ENCODE results near the gene EYS. TPM values are rescaled to one million over a fixed set of nuclear protein-coding genes. Genes with fewer than 3 reads are reported as not detected.

EYS gene
- total and polyA plus RNA-seq, 9 of the 15 experiments (the other 6 are each of a cell fraction or from before 2014, with no cell fraction given), result 0.03 to 0.36 (median 0.10) TPM; not detected in 2

- no peak for ATAC-seq
- Histone ChIP-seq H2AFZ (ENCODE audit: low read depth, low read length) (no peak overlapping the region), H3K9me3 (replicated peaks; ENCODE audit: control insufficient read depth, insufficient read depth, low read depth, low read length) (no peaks in the 10 kb centered on the region), H3K4me3 (no peak overlapping the region), H3K36me3 (ENCODE audit: control insufficient read depth, insufficient read depth, low read length) (no peaks in the 10 kb centered on the region), H3K4me1 (replicated peaks in 1 of 2; ENCODE audit: control insufficient read depth in 2 of 2, insufficient read depth in 2 of 2, low read length in 2 of 2) (no peaks in the 10 kb centered on the region), H3K9ac (ENCODE audit: insufficient read depth in 1 of 2, low read depth in 2 of 2, low read length in 2 of 2) (no peak overlapping the region), H3K9me1 (ENCODE audit: control insufficient read depth, insufficient read depth, low read length) (no peaks in the 10 kb centered on the region), H3K4me2 (ENCODE audit: insufficient read depth, low read length) (no peak overlapping the region), H3K27me3 (ENCODE audit: control insufficient read depth in 2 of 2, insufficient read depth in 2 of 2, low read length in 2 of 2) (no peaks in the 10 kb centered on the region), H3K27ac (ENCODE audit: extremely low read depth, low read depth, low read length) (no peak overlapping the region), H3K79me2 (ENCODE audit: control insufficient read depth, insufficient read depth, low read length) (no peaks in the 10 kb centered on the region), H4K20me1 (replicated peaks; ENCODE audit: control insufficient read depth, insufficient read depth, low read length) (no peaks in the 10 kb centered on the region)
- ChIA-PET CTCF (ENCODE audit: low intra/inter-chr PET ratio) (no interaction called here), POLR2A (no interaction called here)
- FAIRE-seq, result no peak
- intact Hi-C loops (cut with micrococcal nuclease) (loop anchor here (10.0 kb wide), 1 partner anchor 445 kb away; no protein-coding TSS in a partner anchor), in situ Hi-C loops (cut with MboI) (no loop called here)
- no TSS peak for BruUV-seq (replicated peaks)
- WGBS (ENCODE audit: insufficient coverage, low coverage, missing lambda C conversion rate), result 0% methylated on average over 9 of the region's 9 CpGs
- no peak for TF ChIP-seq TAF15 (IDR thresholded peaks at IDR 0.05; ENCODE audit: low read depth, low read length)
- TF ChIP-seq XRCC3 (IDR thresholded peaks at IDR 0.05), result no peak
- no peak for TF ChIP-seq MCM3 (IDR thresholded peaks at IDR 0.05)
- TF ChIP-seq PTTG1 (tag; IDR thresholded peaks at IDR 0.05; ENCODE audit: low read depth), result no peak
- TF ChIP-seq OTX1 (CRISPR knock-in tag; IDR thresholded peaks at IDR 0.05), result no peak
- TF ChIP-seq BRF2 (IDR thresholded peaks at IDR 0.05; ENCODE audit: borderline replicate concordance, insufficient read depth, insufficient read length), result no peak
- TF ChIP-seq ARID2 (IDR thresholded peaks at IDR 0.05), result no peak
- no peak for TF ChIP-seq ZNF695 (CRISPR knock-in tag; IDR thresholded peaks at IDR 0.05)
- no peak for TF ChIP-seq MXI1 (IDR thresholded peaks at IDR 0.05; ENCODE audit: low read depth, low read length)
- TF ChIP-seq SRSF9 (IDR thresholded peaks at IDR 0.05; ENCODE audit: borderline replicate concordance, low read depth, low read length), result no peak
- TF ChIP-seq, protein P1, sequence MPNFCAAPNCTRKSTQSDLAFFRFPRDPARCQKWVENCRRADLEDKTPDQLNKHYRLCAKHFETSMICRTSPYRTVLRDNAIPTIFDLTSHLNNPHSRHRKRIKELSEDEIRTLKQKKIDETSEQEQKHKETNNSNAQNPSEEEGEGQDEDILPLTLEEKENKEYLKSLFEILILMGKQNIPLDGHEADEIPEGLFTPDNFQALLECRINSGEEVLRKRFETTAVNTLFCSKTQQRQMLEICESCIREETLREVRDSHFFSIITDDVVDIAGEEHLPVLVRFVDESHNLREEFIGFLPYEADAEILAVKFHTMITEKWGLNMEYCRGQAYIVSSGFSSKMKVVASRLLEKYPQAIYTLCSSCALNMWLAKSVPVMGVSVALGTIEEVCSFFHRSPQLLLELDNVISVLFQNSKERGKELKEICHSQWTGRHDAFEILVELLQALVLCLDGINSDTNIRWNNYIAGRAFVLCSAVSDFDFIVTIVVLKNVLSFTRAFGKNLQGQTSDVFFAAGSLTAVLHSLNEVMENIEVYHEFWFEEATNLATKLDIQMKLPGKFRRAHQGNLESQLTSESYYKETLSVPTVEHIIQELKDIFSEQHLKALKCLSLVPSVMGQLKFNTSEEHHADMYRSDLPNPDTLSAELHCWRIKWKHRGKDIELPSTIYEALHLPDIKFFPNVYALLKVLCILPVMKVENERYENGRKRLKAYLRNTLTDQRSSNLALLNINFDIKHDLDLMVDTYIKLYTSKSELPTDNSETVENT (CRISPR knock-in tag; IDR thresholded peaks at IDR 0.05), result no peak
- no peak for TF ChIP-seq ZNF436 (CRISPR knock-in tag; IDR thresholded peaks at IDR 0.05)
- TF ChIP-seq HLTF (IDR thresholded peaks at IDR 0.05), result no peak
- no peak for TF ChIP-seq SRSF3 (IDR thresholded peaks at IDR 0.05; ENCODE audit: insufficient read depth, low read length)
- no peak for TF ChIP-seq TRIM25 (IDR thresholded peaks at IDR 0.05; ENCODE audit: borderline replicate concordance)
- DNase-seq (ENCODE audit: extremely low read depth in 1 of 4, low spot score in 3 of 4), result no peak
Measured at GRCh38 chr6:63799813-63800212, 1907.2 kb downstream of the EYS start.
